IgD-negative memory B cell (primary cell): ENCODE data around the gene SERPING1. TPM values are rescaled to one million over a fixed set of nuclear protein-coding genes. Genes with fewer than 3 reads are reported as not detected.

Source experiments
- polyA plus RNA-seq: library from polyadenylated mRNA; unstranded; fragments of 300-500 nt; fragmentation: Illumina TruSeq; gene quantifications from one replicate; pipeline ENCODE4 v1.2.3, GENCODE V29; 2021

Gene SERPING1
- polyA plus RNA-seq, 1 donor from 2014 or later, result 0.23 TPM

Other genes starting within 250 kb of the SERPING1 start
- not detected for gene PRG3, start 216.5 kb upstream of the SERPING1 start, polyA plus RNA-seq
- gene PRG2, start 207.0 kb upstream of the SERPING1 start, polyA plus RNA-seq, result not detected
- gene SLC43A3, start 170.6 kb upstream of the SERPING1 start, polyA plus RNA-seq, result 15.8 TPM
- gene RTN4RL2, start 137.2 kb upstream of the SERPING1 start, polyA plus RNA-seq, result 0.14 TPM
- 7.2 TPM for gene SLC43A1, start 82.0 kb upstream of the SERPING1 start, polyA plus RNA-seq
- gene TIMM10, start 66.9 kb upstream of the SERPING1 start, polyA plus RNA-seq, result 63.5 TPM
- 0.14 TPM for gene SMTNL1, start 60.1 kb upstream of the SERPING1 start, polyA plus RNA-seq
- 208 TPM for gene UBE2L6, start 30.0 kb upstream of the SERPING1 start, polyA plus RNA-seq
- gene YPEL4, start 52.2 kb downstream of the SERPING1 start, polyA plus RNA-seq, result not detected
- 12.5 TPM for gene CLP1, start 60.1 kb downstream of the SERPING1 start, polyA plus RNA-seq
- 32.9 TPM for gene ZDHHC5, start 70.4 kb downstream of the SERPING1 start, polyA plus RNA-seq
- gene MED19, start 114.5 kb downstream of the SERPING1 start, polyA plus RNA-seq, result 15.4 TPM
- gene TMX2, start 114.9 kb downstream of the SERPING1 start, polyA plus RNA-seq, result 76.1 TPM
- gene SELENOH, start 143.8 kb downstream of the SERPING1 start, polyA plus RNA-seq, result 324 TPM
- 0.23 TPM for gene BTBD18, start 154.1 kb downstream of the SERPING1 start, polyA plus RNA-seq
- 4.9 TPM for gene CTNND1, start 164.1 kb downstream of the SERPING1 start, polyA plus RNA-seq